K562 (cell line): ENCODE results near the gene SORCS2. TPM values are rescaled to one million over a fixed set of nuclear protein-coding genes. Genes with fewer than 3 reads are reported as not detected.

Experiments
- ETS2 ChIP-seq: IDR thresholded peaks from 2 replicates; pipeline ENCODE4 v1.6.1; 2016; ENCODE audit warnings: borderline replicate concordance, missing genetic modification characterization, mild to moderate bottlenecking, moderate library complexity, missing compliant biosample characterization; ENCODE audit not compliant: poor library complexity, severe bottlenecking
- polyA plus RNA-seq, 8 experiments: library from polyadenylated mRNA; depleted of rRNA in 4 of 8; stranded (reverse) in 5 of 8; unstranded in 3 of 8; fragments of >200 nt; fragmentation: Nextera tagmentation in 2 of 8; fragmentation: Illumina TruSeq in 1 of 8; extraction: Ambion mirVana in 2 of 8; extraction: Trizol in 1 of 8; gene quantifications; 2 replicates each; pipeline versions ENCODE4 v1.2.1 to v1.2.3, GENCODE V29; 2011 to 2014; ENCODE audit warnings: inconsistent platforms in 1 of 8, missing spikeins in 1 of 8
- total RNA-seq, 7 experiments: library from RNA; depleted of rRNA in 6 of 7; stranded (reverse); fragments of >200 nt in 6 of 7; fragmentation: Illumina TruSeq in 2 of 7; extraction: Trizol in 2 of 7; gene quantifications; 2 replicates each; pipeline versions ENCODE4 v1.2.1 to v1.2.3, GENCODE V29; 2011 to 2021; ENCODE audit warnings: low replicate concordance in 1 of 7
- TF ChIP-seq, protein P1 (sequence below): fragments of 450-650 bp; IDR thresholded peaks from 2 replicates; pipeline ENCODE4 v1.6.1; 2016; ENCODE audit warnings: mild to moderate bottlenecking, moderate library complexity

SORCS2 gene
- total and polyA plus RNA-seq, 9 of the 15 experiments (the other 6 are each of a cell fraction or from before 2014, with no cell fraction given), result not detected

DNA sequence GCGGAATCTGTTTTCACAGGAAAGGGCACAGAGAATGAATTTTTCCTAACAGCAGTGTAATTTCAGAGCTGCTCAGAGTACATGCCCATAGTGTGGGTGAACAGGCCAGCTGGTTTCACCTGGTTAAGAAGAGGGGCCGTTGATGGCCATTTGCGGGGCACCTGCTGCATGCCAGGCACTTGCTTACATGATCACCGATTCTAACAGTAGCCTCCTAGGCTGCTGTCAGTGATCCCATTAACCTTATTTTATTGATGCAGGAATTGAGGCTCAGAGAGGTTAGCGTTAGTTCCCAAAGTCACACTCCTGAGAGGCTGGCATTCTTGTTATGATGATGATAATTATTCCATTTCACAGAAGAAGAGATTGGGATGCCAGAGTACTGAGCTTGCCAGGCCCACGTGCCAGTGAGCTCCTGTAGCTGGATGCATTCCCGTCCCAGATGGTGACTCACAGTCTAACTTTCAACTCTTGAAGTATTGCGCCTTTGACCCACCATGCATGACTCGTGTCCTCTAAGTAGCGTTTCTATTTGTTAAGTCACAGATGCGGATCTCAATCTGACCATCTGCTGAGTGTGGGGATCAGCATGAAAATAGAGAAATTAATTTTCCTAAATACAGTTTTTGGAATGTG is 165.9 kb downstream of the SORCS2 start (continued):
- TF ChIP-seq, protein P1, sequence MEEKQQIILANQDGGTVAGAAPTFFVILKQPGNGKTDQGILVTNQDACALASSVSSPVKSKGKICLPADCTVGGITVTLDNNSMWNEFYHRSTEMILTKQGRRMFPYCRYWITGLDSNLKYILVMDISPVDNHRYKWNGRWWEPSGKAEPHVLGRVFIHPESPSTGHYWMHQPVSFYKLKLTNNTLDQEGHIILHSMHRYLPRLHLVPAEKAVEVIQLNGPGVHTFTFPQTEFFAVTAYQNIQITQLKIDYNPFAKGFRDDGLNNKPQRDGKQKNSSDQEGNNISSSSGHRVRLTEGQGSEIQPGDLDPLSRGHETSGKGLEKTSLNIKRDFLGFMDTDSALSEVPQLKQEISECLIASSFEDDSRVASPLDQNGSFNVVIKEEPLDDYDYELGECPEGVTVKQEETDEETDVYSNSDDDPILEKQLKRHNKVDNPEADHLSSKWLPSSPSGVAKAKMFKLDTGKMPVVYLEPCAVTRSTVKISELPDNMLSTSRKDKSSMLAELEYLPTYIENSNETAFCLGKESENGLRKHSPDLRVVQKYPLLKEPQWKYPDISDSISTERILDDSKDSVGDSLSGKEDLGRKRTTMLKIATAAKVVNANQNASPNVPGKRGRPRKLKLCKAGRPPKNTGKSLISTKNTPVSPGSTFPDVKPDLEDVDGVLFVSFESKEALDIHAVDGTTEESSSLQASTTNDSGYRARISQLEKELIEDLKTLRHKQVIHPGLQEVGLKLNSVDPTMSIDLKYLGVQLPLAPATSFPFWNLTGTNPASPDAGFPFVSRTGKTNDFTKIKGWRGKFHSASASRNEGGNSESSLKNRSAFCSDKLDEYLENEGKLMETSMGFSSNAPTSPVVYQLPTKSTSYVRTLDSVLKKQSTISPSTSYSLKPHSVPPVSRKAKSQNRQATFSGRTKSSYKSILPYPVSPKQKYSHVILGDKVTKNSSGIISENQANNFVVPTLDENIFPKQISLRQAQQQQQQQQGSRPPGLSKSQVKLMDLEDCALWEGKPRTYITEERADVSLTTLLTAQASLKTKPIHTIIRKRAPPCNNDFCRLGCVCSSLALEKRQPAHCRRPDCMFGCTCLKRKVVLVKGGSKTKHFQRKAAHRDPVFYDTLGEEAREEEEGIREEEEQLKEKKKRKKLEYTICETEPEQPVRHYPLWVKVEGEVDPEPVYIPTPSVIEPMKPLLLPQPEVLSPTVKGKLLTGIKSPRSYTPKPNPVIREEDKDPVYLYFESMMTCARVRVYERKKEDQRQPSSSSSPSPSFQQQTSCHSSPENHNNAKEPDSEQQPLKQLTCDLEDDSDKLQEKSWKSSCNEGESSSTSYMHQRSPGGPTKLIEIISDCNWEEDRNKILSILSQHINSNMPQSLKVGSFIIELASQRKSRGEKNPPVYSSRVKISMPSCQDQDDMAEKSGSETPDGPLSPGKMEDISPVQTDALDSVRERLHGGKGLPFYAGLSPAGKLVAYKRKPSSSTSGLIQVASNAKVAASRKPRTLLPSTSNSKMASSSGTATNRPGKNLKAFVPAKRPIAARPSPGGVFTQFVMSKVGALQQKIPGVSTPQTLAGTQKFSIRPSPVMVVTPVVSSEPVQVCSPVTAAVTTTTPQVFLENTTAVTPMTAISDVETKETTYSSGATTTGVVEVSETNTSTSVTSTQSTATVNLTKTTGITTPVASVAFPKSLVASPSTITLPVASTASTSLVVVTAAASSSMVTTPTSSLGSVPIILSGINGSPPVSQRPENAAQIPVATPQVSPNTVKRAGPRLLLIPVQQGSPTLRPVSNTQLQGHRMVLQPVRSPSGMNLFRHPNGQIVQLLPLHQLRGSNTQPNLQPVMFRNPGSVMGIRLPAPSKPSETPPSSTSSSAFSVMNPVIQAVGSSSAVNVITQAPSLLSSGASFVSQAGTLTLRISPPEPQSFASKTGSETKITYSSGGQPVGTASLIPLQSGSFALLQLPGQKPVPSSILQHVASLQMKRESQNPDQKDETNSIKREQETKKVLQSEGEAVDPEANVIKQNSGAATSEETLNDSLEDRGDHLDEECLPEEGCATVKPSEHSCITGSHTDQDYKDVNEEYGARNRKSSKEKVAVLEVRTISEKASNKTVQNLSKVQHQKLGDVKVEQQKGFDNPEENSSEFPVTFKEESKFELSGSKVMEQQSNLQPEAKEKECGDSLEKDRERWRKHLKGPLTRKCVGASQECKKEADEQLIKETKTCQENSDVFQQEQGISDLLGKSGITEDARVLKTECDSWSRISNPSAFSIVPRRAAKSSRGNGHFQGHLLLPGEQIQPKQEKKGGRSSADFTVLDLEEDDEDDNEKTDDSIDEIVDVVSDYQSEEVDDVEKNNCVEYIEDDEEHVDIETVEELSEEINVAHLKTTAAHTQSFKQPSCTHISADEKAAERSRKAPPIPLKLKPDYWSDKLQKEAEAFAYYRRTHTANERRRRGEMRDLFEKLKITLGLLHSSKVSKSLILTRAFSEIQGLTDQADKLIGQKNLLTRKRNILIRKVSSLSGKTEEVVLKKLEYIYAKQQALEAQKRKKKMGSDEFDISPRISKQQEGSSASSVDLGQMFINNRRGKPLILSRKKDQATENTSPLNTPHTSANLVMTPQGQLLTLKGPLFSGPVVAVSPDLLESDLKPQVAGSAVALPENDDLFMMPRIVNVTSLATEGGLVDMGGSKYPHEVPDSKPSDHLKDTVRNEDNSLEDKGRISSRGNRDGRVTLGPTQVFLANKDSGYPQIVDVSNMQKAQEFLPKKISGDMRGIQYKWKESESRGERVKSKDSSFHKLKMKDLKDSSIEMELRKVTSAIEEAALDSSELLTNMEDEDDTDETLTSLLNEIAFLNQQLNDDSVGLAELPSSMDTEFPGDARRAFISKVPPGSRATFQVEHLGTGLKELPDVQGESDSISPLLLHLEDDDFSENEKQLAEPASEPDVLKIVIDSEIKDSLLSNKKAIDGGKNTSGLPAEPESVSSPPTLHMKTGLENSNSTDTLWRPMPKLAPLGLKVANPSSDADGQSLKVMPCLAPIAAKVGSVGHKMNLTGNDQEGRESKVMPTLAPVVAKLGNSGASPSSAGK, result no peak
- TF ChIP-seq ETS2 (tag), result no peak
